Measurements from ENCODE around the gene GALNT18.

The GALNT18 gene

GRCh38 chr11:11408436-11409221, 213.2 kb downstream of the GALNT18 start:
- no peak for DNase-seq (ENCODE audit: low read depth)

- DNase-seq (ENCODE audit: low read depth) = no peak
Observed at GRCh38 chr11:11407763-11408084, 214.1 kb downstream of the GALNT18 start.

- DNase-seq (ENCODE audit: low read depth) = no peak
Observed at GRCh38 chr11:11407065-11407762, 214.6 kb downstream of the GALNT18 start.

GRCh38 chr11:11406652-11407051, 215.2 kb downstream of the GALNT18 start:
- DNase-seq (ENCODE audit: low read depth) = no peak

- DNase-seq (ENCODE audit: low read depth) = no peak
Observed at GRCh38 chr11:11403763-11404725, 217.8 kb downstream of the GALNT18 start.

GRCh38 chr11:11401960-11402535, 219.8 kb downstream of the GALNT18 start:
- no peak for DNase-seq (ENCODE audit: low read depth)

GRCh38 chr11:11400635-11401232, 221.1 kb downstream of the GALNT18 start:
- DNase-seq (ENCODE audit: low read depth) = no peak

- no peak for DNase-seq (ENCODE audit: low read depth)
Observed at GRCh38 chr11:11400121-11400520, 221.7 kb downstream of the GALNT18 start.

GRCh38 chr11:11397781-11398180, 224.0 kb downstream of the GALNT18 start:
- no peak for DNase-seq (ENCODE audit: low read depth)

- no peak for DNase-seq (ENCODE audit: low read depth)
Observed at GRCh38 chr11:11397036-11397415, 224.8 kb downstream of the GALNT18 start.

GRCh38 chr11:11396301-11397035, 225.3 kb downstream of the GALNT18 start:
- no peak for DNase-seq (ENCODE audit: low read depth)

GRCh38 chr11:11395126-11395525, 226.7 kb downstream of the GALNT18 start:
- DNase-seq (ENCODE audit: low read depth) = no peak

- no peak for DNase-seq (ENCODE audit: low read depth)
Observed at GRCh38 chr11:11394241-11394640, 227.6 kb downstream of the GALNT18 start.

GRCh38 chr11:11391796-11392463, 229.9 kb downstream of the GALNT18 start:
- no peak for DNase-seq (ENCODE audit: low read depth)

GRCh38 chr11:11391169-11391568, 230.6 kb downstream of the GALNT18 start:
- no peak for DNase-seq (ENCODE audit: low read depth)

- DNase-seq (ENCODE audit: low read depth) = no peak
Observed at GRCh38 chr11:11390068-11390771, 231.6 kb downstream of the GALNT18 start.

GRCh38 chr11:11389238-11389637, 232.6 kb downstream of the GALNT18 start:
- no peak for DNase-seq (ENCODE audit: low read depth)

GRCh38 chr11:11387622-11388305, 234.0 kb downstream of the GALNT18 start:
- no peak for DNase-seq (ENCODE audit: low read depth)

- DNase-seq (ENCODE audit: low read depth) = no peak
Observed at GRCh38 chr11:11387207-11387606, 234.6 kb downstream of the GALNT18 start.
